Gastroesophageal sphincter (tissue), 4 donors: ENCODE data around the gene IFT52. TPM values are rescaled to one million over a fixed set of nuclear protein-coding genes. Genes with fewer than 3 reads are reported as not detected.

Source experiments
- ATAC-seq: fragments of 150-250 bp; one replicate; pipeline ENCODE4 v1.9.1; 2016; ENCODE audit warnings: mild to moderate bottlenecking, moderate library complexity
- H3K27ac ChIP-seq, 4 donors: fragments of 200-600 bp; sonication (generic) in 3 of 4; 1 replicate in 3 of 4; 2 replicates in 1 of 4; pipeline ENCODE4 v1.5.1; 2016 to 2019
- H3K27me3 ChIP-seq: fragments of 200-600 bp; sonication (generic); one replicate; pipeline ENCODE4 v1.5.1; 2019
- H3K36me3 ChIP-seq, 2 donors: fragments of 200-600 bp; sonication (generic); one replicate each; pipeline ENCODE4 v1.5.1; 2019; ENCODE audit warnings: control low read depth in 1 of 2
- H3K4me1 ChIP-seq, 3 donors: fragments of 200-600 bp; sonication (generic); 1 replicate in 2 of 3; 2 replicates in 1 of 3; pipeline ENCODE4 v1.5.1; 2016 to 2019; ENCODE audit warnings: control low read depth in 2 of 3
- H3K4me3 ChIP-seq, 2 donors: fragments of 200-600 bp; sonication (generic); one replicate each; pipeline ENCODE4 v1.5.1; 2019; ENCODE audit warnings: mild to moderate bottlenecking in 1 of 2, moderate library complexity in 1 of 2
- H3K9me3 ChIP-seq, 3 donors: fragments of 200-600 bp; sonication (generic); one replicate each; pipeline ENCODE4 v1.5.1; 2017 to 2019; ENCODE audit warnings: control low read depth in 2 of 3
- EP300 ChIP-seq: sonication (generic); formaldehyde crosslinking; IDR thresholded peaks from one replicate; pipeline ENCODE4 v1.6.1; 2017; ENCODE audit warnings: antibody characterized with exemption, mild to moderate bottlenecking
- POLR2A ChIP-seq, 2 donors: fragments of 450-650 bp; IDR thresholded peaks; one replicate each; pipeline ENCODE4 v1.6.1; 2017; ENCODE audit warnings: antibody characterized with exemption in 2 of 2, mild to moderate bottlenecking in 2 of 2, moderate library complexity in 1 of 2
- POLR2AphosphoS5 ChIP-seq: sonication (generic); formaldehyde crosslinking; IDR thresholded peaks from one replicate; pipeline ENCODE4 v1.6.1; 2017; ENCODE audit warnings: antibody characterized with exemption
- WGBS, 2 donors: methylation state at CpG; one replicate each; pipeline ENCODE4 v1.1.5; 2018; ENCODE audit warnings: low coverage in 1 of 2; 5-methylcytosine and 5-hydroxymethylcytosine counted together
- total RNA-seq, 4 donors: library from RNA; depleted of rRNA; stranded (reverse); fragments of >200 nt; gene quantifications; one replicate each; pipeline ENCODE4 v1.1.0, GENCODE V29; 2016
- TF ChIP-seq, protein P1 (sequence below), 4 experiments: fragments of 200-600 bp in 2 of 4; fragments of 450-650 bp in 2 of 4; sonication (generic) in 1 of 4; IDR thresholded peaks; one replicate each; pipeline ENCODE4 v1.5.1; 2017 to 2019; ENCODE audit warnings: antibody characterized with exemption in 4 of 4, mild to moderate bottlenecking in 2 of 4, moderate library complexity in 2 of 4

The IFT52 gene
- total RNA-seq, 4 donors from 2014 or later = 13.6 to 22.1 (median 16.7) TPM

DNA sequence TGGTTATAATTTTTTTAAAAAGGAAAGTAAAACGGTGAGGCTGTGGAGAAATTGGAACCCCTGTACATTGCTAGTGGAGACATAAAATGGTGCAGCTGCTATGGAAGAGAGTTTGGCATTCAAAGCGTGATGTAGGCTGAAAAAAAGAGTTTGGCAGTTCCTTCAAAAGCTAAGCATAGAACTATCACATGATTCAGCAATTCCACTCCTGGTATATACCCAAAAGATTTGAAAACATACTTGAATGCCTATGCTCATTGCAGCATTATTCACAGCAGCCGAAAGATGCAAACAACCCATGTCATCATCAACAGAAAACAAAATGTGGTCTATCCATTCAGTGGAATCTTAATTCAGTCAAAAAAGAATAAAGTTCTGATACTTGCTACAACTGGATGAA lies 36.4 kb upstream of the IFT52 start:
- WGBS, 2 donors = 56 to 83% methylated on average over 2 to 3 of the region's 3 CpGs
- ATAC-seq = no peak

DNA sequence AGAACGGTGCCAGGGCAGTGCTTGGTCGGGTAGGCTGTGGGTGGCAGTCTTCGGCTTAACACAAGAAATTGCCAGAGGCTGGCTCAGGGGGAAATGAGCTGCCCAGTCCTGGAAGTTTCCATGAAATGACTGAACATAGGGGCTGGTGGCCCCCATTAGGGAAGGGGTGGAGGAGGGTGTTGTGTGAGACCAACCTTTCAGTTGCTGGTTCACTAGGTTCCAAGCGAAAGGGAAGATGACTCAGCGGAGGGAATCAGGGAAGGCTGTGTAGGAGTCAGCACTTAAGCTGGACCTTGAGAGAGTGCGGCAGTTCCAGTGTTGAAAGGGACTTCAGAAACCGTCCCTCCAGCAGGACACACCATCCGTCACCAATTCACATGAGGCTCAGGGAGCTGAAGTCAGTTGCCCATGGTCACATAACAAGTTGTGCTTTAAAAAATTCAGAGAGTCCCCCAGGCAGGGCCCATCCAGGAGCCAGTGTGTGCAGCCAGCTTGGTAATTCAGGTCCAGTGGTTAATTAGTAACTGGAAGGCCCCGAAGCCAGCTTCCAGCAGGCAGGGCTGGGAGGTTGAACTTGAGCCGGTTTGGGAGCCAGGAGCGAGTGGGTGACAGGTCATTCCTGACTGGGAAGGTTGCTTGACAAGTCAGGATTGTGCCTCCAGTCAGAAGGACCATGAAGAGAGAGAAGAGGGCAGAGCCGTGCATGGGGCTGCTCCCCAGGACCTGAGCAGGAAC lies 32.2 kb upstream of the IFT52 start, which contains the start of gene SGK2:
SGK2 (plus strand) TSS at position 616 of the 735 bp plus-strand sequence. CDS start 7,469 bp downstream, outside the sequence.
- ATAC-seq = no peak
- no peaks in the 10 kb centered on the region for H3K9me3 ChIP-seq
- TF ChIP-seq EP300 = no peak
- no peak for TF ChIP-seq POLR2A (IDR thresholded peaks at IDR 0.05)
- TF ChIP-seq, protein P1, sequence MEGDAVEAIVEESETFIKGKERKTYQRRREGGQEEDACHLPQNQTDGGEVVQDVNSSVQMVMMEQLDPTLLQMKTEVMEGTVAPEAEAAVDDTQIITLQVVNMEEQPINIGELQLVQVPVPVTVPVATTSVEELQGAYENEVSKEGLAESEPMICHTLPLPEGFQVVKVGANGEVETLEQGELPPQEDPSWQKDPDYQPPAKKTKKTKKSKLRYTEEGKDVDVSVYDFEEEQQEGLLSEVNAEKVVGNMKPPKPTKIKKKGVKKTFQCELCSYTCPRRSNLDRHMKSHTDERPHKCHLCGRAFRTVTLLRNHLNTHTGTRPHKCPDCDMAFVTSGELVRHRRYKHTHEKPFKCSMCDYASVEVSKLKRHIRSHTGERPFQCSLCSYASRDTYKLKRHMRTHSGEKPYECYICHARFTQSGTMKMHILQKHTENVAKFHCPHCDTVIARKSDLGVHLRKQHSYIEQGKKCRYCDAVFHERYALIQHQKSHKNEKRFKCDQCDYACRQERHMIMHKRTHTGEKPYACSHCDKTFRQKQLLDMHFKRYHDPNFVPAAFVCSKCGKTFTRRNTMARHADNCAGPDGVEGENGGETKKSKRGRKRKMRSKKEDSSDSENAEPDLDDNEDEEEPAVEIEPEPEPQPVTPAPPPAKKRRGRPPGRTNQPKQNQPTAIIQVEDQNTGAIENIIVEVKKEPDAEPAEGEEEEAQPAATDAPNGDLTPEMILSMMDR (IDR thresholded peaks at IDR 0.05) = no peak
- TF ChIP-seq POLR2AphosphoS5 = no peak
- 89 to 100% methylated on average over 3 of the region's 12 CpGs for WGBS, 2 donors
- no peaks in the 10 kb centered on the region for H3K27me3 ChIP-seq
- H3K36me3 ChIP-seq = no peaks in the 10 kb centered on the region
- H3K4me3 ChIP-seq = no peak within 1 kb of the TSS
- no peaks in the 10 kb centered on the region for H3K4me1 ChIP-seq
- no peak within 1 kb of the TSS for H3K27ac ChIP-seq

More for the DNA sequence above, 36.4 kb upstream of the IFT52 start:
- Histone ChIP-seq H3K4me3 (no peak overlapping the region), H3K4me1 (no peaks in the 10 kb centered on the region), H3K27ac (no peak overlapping the region), H3K36me3 (no peaks in the 10 kb centered on the region), H3K9me3 (no peaks in the 10 kb centered on the region), H3K27me3 (no peaks in the 10 kb centered on the region)
- no peak for TF ChIP-seq POLR2A (IDR thresholded peaks at IDR 0.05)
- TF ChIP-seq POLR2AphosphoS5 = no peak
- TF ChIP-seq EP300 = no peak
- TF ChIP-seq, protein P1 (IDR thresholded peaks at IDR 0.05) = no peak

DNA sequence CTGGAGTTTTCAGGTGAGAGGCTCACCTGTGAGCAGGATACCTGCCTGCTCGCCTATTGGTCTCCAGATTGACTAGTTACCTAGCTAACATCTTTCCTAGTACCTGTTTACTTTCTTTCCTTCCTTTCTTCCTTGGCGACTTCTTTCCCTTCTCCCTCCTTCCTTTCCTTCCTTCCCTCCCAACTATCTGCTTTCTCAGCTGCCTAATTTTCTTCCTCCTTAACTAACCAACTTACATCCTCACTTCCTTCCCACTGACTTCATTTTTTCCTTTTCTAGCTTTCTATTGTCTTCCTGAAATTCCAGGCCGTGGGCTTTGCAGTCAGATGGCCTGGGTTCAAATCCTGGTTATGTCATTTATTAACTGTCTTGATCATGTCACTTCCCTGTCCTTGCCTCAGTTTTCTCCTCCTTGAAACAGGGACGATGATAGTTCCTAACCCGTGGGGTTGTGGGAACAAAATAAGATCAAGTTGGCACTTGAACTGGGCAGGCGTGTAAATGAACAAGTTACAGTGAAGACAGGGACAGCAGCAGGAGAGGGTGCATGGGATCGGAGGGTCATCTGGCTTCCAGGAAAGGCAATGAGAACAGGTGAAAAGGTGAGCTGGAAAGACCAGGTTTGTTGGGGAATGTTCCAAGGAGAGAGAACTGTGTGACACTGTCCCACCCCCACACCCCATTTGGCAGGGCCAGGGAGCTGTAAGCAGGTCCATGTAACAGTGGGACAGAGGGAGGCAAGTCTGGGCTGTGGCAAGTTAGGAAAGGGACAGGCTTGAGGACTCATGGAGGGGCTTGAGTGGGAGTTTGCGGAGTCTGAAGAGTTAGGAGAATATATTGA lies 31.4 kb upstream of the IFT52 start:
- ATAC-seq = no peak
- H3K4me3 ChIP-seq = no peak overlapping the region
- H3K9me3 ChIP-seq = no peaks in the 10 kb centered on the region
- H3K36me3 ChIP-seq = no peaks in the 10 kb centered on the region
- 78 to 81% methylated on average over 7 to 8 of the region's 8 CpGs for WGBS, 2 donors
- no peaks in the 10 kb centered on the region for H3K4me1 ChIP-seq
- no peak overlapping the region for H3K27ac ChIP-seq
- no peak for TF ChIP-seq POLR2A (IDR thresholded peaks at IDR 0.05)
- TF ChIP-seq, protein P1 (IDR thresholded peaks at IDR 0.05) = no peak
- no peak for TF ChIP-seq POLR2AphosphoS5
- no peak for TF ChIP-seq EP300
- no peaks in the 10 kb centered on the region for H3K27me3 ChIP-seq

DNA sequence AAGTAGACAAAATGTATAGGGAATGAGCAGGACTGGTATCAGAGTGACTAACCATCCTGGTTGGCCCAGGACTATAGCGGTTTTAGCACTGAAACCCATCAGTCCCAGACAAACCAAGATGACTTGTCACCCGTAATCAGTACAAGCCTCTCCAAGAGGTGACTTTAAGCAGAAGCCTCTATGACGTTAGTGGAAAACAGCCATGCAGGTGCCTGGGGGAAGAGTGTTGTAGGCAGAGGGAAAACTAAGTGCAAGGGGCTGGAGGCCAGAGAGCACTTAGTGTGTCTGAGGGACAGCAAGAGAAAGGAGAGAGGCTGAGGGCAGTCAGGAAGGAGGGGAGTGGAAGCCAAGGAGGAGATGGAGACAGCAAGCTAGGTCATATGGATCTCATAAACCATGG lies 29.8 kb upstream of the IFT52 start:
- TF ChIP-seq POLR2A (IDR thresholded peaks at IDR 0.05) = no peak
- TF ChIP-seq EP300 = no peak
- TF ChIP-seq POLR2AphosphoS5 = no peak
- TF ChIP-seq, protein P1 (IDR thresholded peaks at IDR 0.05) = no peak
- Histone ChIP-seq H3K4me3 (no peak overlapping the region), H3K27me3 (no peaks in the 10 kb centered on the region), H3K9me3 (no peaks in the 10 kb centered on the region), H3K36me3 (no peaks in the 10 kb centered on the region), H3K4me1 (no peaks in the 10 kb centered on the region), H3K27ac (no peak overlapping the region)
- no peak for ATAC-seq
- 84% methylated on average over 3 of the region's 3 CpGs; no CpG with 5 or more reads in 1 of the 2 donors for WGBS, 2 donors
